GM19397 (cell line): ENCODE data around the gene PDK2.
"Not testable (repeated sequence)": the region's sequence is repeated elsewhere in the genome, so short reads cannot be mapped to it uniquely, and the experiment has no call there.

Experiments used
- ATAC-seq: cut with Tn5 transposase; IDR thresholded peaks from one replicate; pipeline ENCODE4 v1.9.1; 2021; ENCODE audit warnings: mild to moderate bottlenecking, moderate library complexity; ENCODE audit not compliant: unreplicated experiment

Gene PDK2

GRCh38 chr17:50058296-50058953, 36.7 kb upstream of the PDK2 start:
- no peak for ATAC-seq

GRCh38 chr17:50059256-50059655, 35.9 kb upstream of the PDK2 start:
- ATAC-seq = no peak

GRCh38 chr17:50059759-50060273, 35.3 kb upstream of the PDK2 start:
- no peak for ATAC-seq

- no peak for ATAC-seq
Observed at GRCh38 chr17:50060951-50061712, 34.0 kb upstream of the PDK2 start.

GRCh38 chr17:50061713-50062045, 33.5 kb upstream of the PDK2 start:
- not testable (repeated sequence) for ATAC-seq

- no peak for ATAC-seq
Observed at GRCh38 chr17:50062293-50063243, 32.6 kb upstream of the PDK2 start.

- ATAC-seq = no peak
Observed at GRCh38 chr17:50063561-50064252, 31.4 kb upstream of the PDK2 start.

GRCh38 chr17:50064253-50065001, 30.7 kb upstream of the PDK2 start:
- no peak for ATAC-seq

- no peak for ATAC-seq
Observed at GRCh38 chr17:50065056-50065455, 30.1 kb upstream of the PDK2 start.

GRCh38 chr17:50066995-50067394, 28.2 kb upstream of the PDK2 start:
- no peak for ATAC-seq

GRCh38 chr17:50067996-50068395, 27.2 kb upstream of the PDK2 start:
- ATAC-seq = no peak

- ATAC-seq = no peak
Observed at GRCh38 chr17:50070908-50071680, 24.1 kb upstream of the PDK2 start.

- ATAC-seq = no peak
Observed at GRCh38 chr17:50071692-50072091, 23.5 kb upstream of the PDK2 start.

GRCh38 chr17:50072130-50072529, 23.0 kb upstream of the PDK2 start:
- ATAC-seq = no peak

GRCh38 chr17:50072925-50073324, 22.2 kb upstream of the PDK2 start:
- no peak for ATAC-seq

- ATAC-seq = no peak
Observed at GRCh38 chr17:50074227-50074626, 20.9 kb upstream of the PDK2 start.

GRCh38 chr17:50075446-50076032, 19.6 kb upstream of the PDK2 start:
- ATAC-seq = no peak

GRCh38 chr17:50076221-50076590, 18.9 kb upstream of the PDK2 start:
- no peak for ATAC-seq
